ENCODE data around the gene CDK10.

The CDK10 gene

GRCh38 chr16:89732142-89732917, 45.8 kb downstream of the CDK10 start:
- Mint-ChIP-seq H3K36me3 (ENCODE audit: low read depth) (peaks cover 65% of the 10 kb centered on the region), H3K27me3 (ENCODE audit: low read depth) (no peaks in the 10 kb centered on the region), H3K4me3 (no peak overlapping the region), H3K4me1 (peaks cover 4% of the 10 kb centered on the region), H3K9me3 (no peaks in the 10 kb centered on the region), H3K27ac (no peak overlapping the region)
- no peak for TF ChIP-seq CTCF (IDR thresholded peaks at IDR 0.05; ENCODE audit: unreplicated experiment in 3 of 3)

GRCh38 chr16:89732918-89733242, 46.4 kb downstream of the CDK10 start:
- H3K9me3 Mint-ChIP-seq, result no peaks in the 10 kb centered on the region
- no peak overlapping the region for H3K27ac Mint-ChIP-seq
- no peak for TF ChIP-seq CTCF (IDR thresholded peaks at IDR 0.05; ENCODE audit: unreplicated experiment in 3 of 3)
- H3K27me3 Mint-ChIP-seq (ENCODE audit: low read depth), result no peaks in the 10 kb centered on the region
- no peak overlapping the region for H3K4me3 Mint-ChIP-seq
- peaks cover 4% of the 10 kb centered on the region for H3K4me1 Mint-ChIP-seq
- peaks cover 67% of the 10 kb centered on the region for H3K36me3 Mint-ChIP-seq (ENCODE audit: low read depth)

DNA sequence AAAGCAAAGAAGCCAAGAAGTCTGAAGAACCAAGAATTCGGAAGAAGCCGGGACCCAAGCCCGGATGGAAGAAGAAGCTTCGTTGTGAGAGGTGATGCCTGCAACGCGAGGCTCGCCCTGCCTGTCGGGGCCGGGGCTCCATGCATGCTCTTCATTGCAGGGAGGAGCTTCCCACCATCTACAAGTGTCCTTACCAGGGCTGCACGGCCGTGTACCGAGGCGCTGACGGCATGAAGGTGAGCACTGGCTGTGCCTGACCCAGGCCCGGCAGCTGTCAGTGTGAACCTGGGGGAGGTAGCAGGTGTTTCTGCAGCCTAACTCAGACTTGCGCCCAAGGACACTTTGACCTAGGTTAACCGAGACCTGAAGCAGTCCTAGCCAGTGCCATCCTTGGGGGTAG, 46.8 kb downstream of the CDK10 start:
- H3K27ac Mint-ChIP-seq, result no peak overlapping the region
- H3K27me3 Mint-ChIP-seq (ENCODE audit: low read depth), result no peaks in the 10 kb centered on the region
- no peak overlapping the region for H3K4me3 Mint-ChIP-seq
- H3K36me3 Mint-ChIP-seq (ENCODE audit: low read depth), result peaks cover 70% of the 10 kb centered on the region
- no peak for TF ChIP-seq CTCF (IDR thresholded peaks at IDR 0.05; ENCODE audit: unreplicated experiment in 3 of 3)
- peaks cover 4% of the 10 kb centered on the region for H3K4me1 Mint-ChIP-seq
- no peaks in the 10 kb centered on the region for H3K9me3 Mint-ChIP-seq

DNA sequence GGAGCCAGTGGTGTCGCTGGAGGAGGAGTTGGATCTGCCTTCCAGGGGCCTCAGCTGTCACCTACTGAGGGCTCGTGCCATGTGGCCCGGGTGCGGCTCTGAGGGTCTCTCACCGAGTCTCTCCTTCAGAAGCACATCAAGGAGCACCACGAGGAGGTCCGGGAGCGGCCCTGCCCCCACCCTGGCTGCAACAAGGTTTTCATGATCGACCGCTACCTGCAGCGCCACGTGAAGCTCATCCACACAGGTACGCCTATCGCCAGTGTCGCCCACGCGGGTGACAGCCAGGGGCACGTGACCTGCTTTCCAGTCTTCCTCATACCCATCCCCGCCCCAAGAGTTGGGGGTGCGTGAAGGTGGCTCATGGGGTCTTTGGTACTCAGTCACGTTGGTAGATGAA, 47.3 kb downstream of the CDK10 start:
- TF ChIP-seq CTCF (IDR thresholded peaks at IDR 0.05; ENCODE audit: unreplicated experiment in 3 of 3), result no peak
- no peaks in the 10 kb centered on the region for H3K9me3 Mint-ChIP-seq
- no peak overlapping the region for H3K4me3 Mint-ChIP-seq
- peaks cover 4% of the 10 kb centered on the region for H3K4me1 Mint-ChIP-seq
- peaks cover 72% of the 10 kb centered on the region for H3K36me3 Mint-ChIP-seq (ENCODE audit: low read depth)
- H3K27me3 Mint-ChIP-seq (ENCODE audit: low read depth), result no peaks in the 10 kb centered on the region
- no peak overlapping the region for H3K27ac Mint-ChIP-seq

GRCh38 chr16:89736554-89736953, 50.1 kb downstream of the CDK10 start:
- TF ChIP-seq CTCF (IDR thresholded peaks at IDR 0.05; ENCODE audit: unreplicated experiment in 3 of 3), result no peak
- no peaks in the 10 kb centered on the region for H3K4me1 Mint-ChIP-seq
- H3K4me3 Mint-ChIP-seq, result no peak overlapping the region
- no peaks in the 10 kb centered on the region for H3K27me3 Mint-ChIP-seq (ENCODE audit: low read depth)
- H3K36me3 Mint-ChIP-seq (ENCODE audit: low read depth), result peaks cover 70% of the 10 kb centered on the region
- no peak overlapping the region for H3K27ac Mint-ChIP-seq
- no peaks in the 10 kb centered on the region for H3K9me3 Mint-ChIP-seq

All from nephron (organoid).